ENCODE data around the gene RIC1.

Gene RIC1

GRCh38 chr9:5665059-5665458 lies 36.2 kb downstream of the RIC1 start:
- H3F3A ChIP-seq (ENCODE audit: low read depth), result no peaks in the 10 kb centered on the region
- no peak overlapping the region for H3K4me3 ChIP-seq (ENCODE audit: low read length, poor library complexity, severe bottlenecking)
- no peaks in the 10 kb centered on the region for H4K20me1 ChIP-seq (ENCODE audit: insufficient read depth, low read length, poor library complexity, severe bottlenecking)
- H3K27me3 ChIP-seq (ENCODE audit: insufficient read depth, low read length, poor library complexity, severe bottlenecking), result no peaks in the 10 kb centered on the region
- no peak overlapping the region for H3K9ac ChIP-seq (ENCODE audit: low read depth, low read length, poor library complexity, severe bottlenecking)
- peak overlapping the region; percentile 12 for H3K4me2 ChIP-seq (ENCODE audit: low read depth, low read length, poor library complexity, severe bottlenecking)
- H3K36me3 ChIP-seq (ENCODE audit: insufficient read depth, low read length), result peaks cover 17% of the 10 kb centered on the region
- no peak for TF ChIP-seq EZH2phosphoT487 (IDR thresholded peaks at IDR 0.05; ENCODE audit: borderline replicate concordance)
- TF ChIP-seq, protein P1, sequence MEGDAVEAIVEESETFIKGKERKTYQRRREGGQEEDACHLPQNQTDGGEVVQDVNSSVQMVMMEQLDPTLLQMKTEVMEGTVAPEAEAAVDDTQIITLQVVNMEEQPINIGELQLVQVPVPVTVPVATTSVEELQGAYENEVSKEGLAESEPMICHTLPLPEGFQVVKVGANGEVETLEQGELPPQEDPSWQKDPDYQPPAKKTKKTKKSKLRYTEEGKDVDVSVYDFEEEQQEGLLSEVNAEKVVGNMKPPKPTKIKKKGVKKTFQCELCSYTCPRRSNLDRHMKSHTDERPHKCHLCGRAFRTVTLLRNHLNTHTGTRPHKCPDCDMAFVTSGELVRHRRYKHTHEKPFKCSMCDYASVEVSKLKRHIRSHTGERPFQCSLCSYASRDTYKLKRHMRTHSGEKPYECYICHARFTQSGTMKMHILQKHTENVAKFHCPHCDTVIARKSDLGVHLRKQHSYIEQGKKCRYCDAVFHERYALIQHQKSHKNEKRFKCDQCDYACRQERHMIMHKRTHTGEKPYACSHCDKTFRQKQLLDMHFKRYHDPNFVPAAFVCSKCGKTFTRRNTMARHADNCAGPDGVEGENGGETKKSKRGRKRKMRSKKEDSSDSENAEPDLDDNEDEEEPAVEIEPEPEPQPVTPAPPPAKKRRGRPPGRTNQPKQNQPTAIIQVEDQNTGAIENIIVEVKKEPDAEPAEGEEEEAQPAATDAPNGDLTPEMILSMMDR (conservative IDR thresholded peaks at IDR 0.05; ENCODE audit: low read length), result no peak
- H3K9me3 ChIP-seq (ENCODE audit: insufficient read depth, low read depth, low read length), result peaks cover 13% of the 10 kb centered on the region; the same call in 1 of the 2 replicates
- peaks cover 21% of the 10 kb centered on the region for H3K4me1 ChIP-seq (ENCODE audit: insufficient read depth, low read length, poor library complexity, severe bottlenecking)
- no peak overlapping the region for H2AFZ ChIP-seq (ENCODE audit: low read length)
- H3K79me2 ChIP-seq (ENCODE audit: insufficient read depth, low read length), result peaks cover 91% of the 10 kb centered on the region
- H3K9me2 ChIP-seq (replicated peaks; ENCODE audit: low read depth, low read length), result no peaks in the 10 kb centered on the region

DNA sequence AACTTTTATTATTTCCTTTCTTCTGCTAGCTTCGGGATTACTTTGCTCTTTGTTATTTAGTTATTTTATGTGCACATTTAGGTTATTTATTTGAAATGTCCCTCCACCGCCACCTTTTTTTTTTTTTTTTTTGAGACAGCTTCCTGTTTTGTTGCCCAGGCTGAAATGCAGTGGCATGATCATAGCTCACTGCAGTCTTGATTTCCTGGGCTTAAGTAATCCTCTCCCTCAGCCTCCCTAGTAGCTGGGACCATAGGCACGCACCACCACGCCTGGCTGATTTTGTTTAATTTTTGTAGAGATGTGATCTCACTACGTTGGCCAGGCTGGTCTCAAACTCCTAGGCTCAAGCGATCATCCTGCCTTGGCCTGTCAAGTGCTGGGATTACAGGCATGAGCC lies 38.5 kb downstream of the RIC1 start:
- no peak overlapping the region for H3K4me2 ChIP-seq (ENCODE audit: low read depth, low read length, poor library complexity, severe bottlenecking)
- H3K36me3 ChIP-seq (ENCODE audit: insufficient read depth, low read length), result peaks cover 7% of the 10 kb centered on the region; the same call in 1 of the 2 replicates
- no peak overlapping the region for H2AFZ ChIP-seq (ENCODE audit: low read length)
- no peaks in the 10 kb centered on the region for H3K27me3 ChIP-seq (ENCODE audit: insufficient read depth, low read length, poor library complexity, severe bottlenecking)
- peaks cover 80% of the 10 kb centered on the region for H3K79me2 ChIP-seq (ENCODE audit: insufficient read depth, low read length)
- peaks cover 13% of the 10 kb centered on the region; the same call in 1 of the 2 replicates for H3K9me3 ChIP-seq (ENCODE audit: insufficient read depth, low read depth, low read length)
- H3K9ac ChIP-seq (ENCODE audit: low read depth, low read length, poor library complexity, severe bottlenecking), result no peak overlapping the region
- H3K4me3 ChIP-seq (ENCODE audit: low read length, poor library complexity, severe bottlenecking), result no peak overlapping the region
- H3F3A ChIP-seq (ENCODE audit: low read depth), result peaks cover 6% of the 10 kb centered on the region; the same call in 1 of the 2 replicates
- no peak for TF ChIP-seq EZH2phosphoT487 (IDR thresholded peaks at IDR 0.05; ENCODE audit: borderline replicate concordance)
- TF ChIP-seq, protein P1 (conservative IDR thresholded peaks at IDR 0.05; ENCODE audit: low read length), result no peak
- peaks cover 36% of the 10 kb centered on the region for H3K4me1 ChIP-seq (ENCODE audit: insufficient read depth, low read length, poor library complexity, severe bottlenecking)
- H4K20me1 ChIP-seq (ENCODE audit: insufficient read depth, low read length, poor library complexity, severe bottlenecking), result no peaks in the 10 kb centered on the region
- H3K9me2 ChIP-seq (replicated peaks; ENCODE audit: low read depth, low read length), result no peaks in the 10 kb centered on the region

DNA sequence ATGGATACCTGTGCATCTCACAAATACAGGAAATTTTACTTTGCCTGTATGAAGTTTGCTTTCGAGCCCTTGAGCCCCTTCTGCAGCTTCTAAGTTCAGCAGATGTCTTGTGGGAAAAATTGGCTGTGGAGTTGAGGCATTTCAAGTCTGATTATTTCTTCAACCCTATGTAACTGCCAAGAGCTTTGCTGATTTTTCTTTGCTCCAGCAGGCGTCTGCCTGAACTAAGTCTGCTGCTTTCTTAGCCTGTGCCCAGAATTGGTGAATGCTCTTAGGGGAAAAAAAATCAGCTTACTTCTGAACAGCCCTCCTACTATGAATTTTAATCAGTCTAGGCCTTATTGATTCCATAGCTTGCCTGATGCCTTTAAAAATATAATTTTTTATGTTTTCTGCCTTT lies 41.2 kb downstream of the RIC1 start:
- H3K79me2 ChIP-seq (ENCODE audit: insufficient read depth, low read length), result peaks cover 78% of the 10 kb centered on the region

More for the DNA sequence above, 41.2 kb downstream of the RIC1 start:
- H3K9me3 ChIP-seq (ENCODE audit: insufficient read depth, low read depth, low read length), result peaks cover 5% of the 10 kb centered on the region; the same call in 1 of the 2 replicates
- H2AFZ ChIP-seq (ENCODE audit: low read length), result no peak overlapping the region
- H3K9me2 ChIP-seq (replicated peaks; ENCODE audit: low read depth, low read length), result no peaks in the 10 kb centered on the region
- H3K4me2 ChIP-seq (ENCODE audit: low read depth, low read length, poor library complexity, severe bottlenecking), result no peak overlapping the region
- TF ChIP-seq, protein P1 (conservative IDR thresholded peaks at IDR 0.05; ENCODE audit: low read length), result no peak
- peaks cover 5% of the 10 kb centered on the region for H4K20me1 ChIP-seq (ENCODE audit: insufficient read depth, low read length, poor library complexity, severe bottlenecking)
- no peak overlapping the region for H3K4me3 ChIP-seq (ENCODE audit: low read length, poor library complexity, severe bottlenecking)
- H3K36me3 ChIP-seq (ENCODE audit: insufficient read depth, low read length), result peaks cover 7% of the 10 kb centered on the region; the same call in 1 of the 2 replicates
- no peaks in the 10 kb centered on the region for H3K27me3 ChIP-seq (ENCODE audit: insufficient read depth, low read length, poor library complexity, severe bottlenecking)
- H3K4me1 ChIP-seq (ENCODE audit: insufficient read depth, low read length, poor library complexity, severe bottlenecking), result peaks cover 53% of the 10 kb centered on the region
- H3F3A ChIP-seq (ENCODE audit: low read depth), result peaks cover 6% of the 10 kb centered on the region; the same call in 1 of the 2 replicates
- no peak overlapping the region for H3K9ac ChIP-seq (ENCODE audit: low read depth, low read length, poor library complexity, severe bottlenecking)

Data from Loucy (cell line).